ENCODE results near the gene TOM1L1.

- TF ChIP-seq CTCF (IDR thresholded peaks at IDR 0.05) (no peak), POLR2A (IDR thresholded peaks at IDR 0.05) (no peak)
These were observed 39.1 kb upstream of the TOM1L1 start for GRCh38 chr17:54861471-54861983.
